ES-I3 (cell line): ENCODE results near the gene SMYD3.

Experiments
- H3K36me3 ChIP-seq: 2 replicates; pipeline ENCODE4 v1.6.1; 2013; ENCODE audit warnings: mild to moderate bottlenecking, low read length, control low read depth, moderate library complexity; ENCODE audit not compliant: insufficient read depth
- H3K4me1 ChIP-seq: 2 replicates; pipeline ENCODE4 v1.6.1; 2013; ENCODE audit warnings: mild to moderate bottlenecking, control low read depth, low read length; ENCODE audit not compliant: insufficient read depth
- H3K9ac ChIP-seq: 2 replicates; pipeline ENCODE4 v1.6.1; 2013; ENCODE audit warnings: low read depth, mild to moderate bottlenecking, low read length, moderate library complexity
- H3K9me3 ChIP-seq: 2 replicates; pipeline ENCODE4 v1.6.1; 2013; ENCODE audit warnings: mild to moderate bottlenecking, low read length, moderate library complexity; ENCODE audit not compliant: control insufficient read depth, insufficient read depth

SMYD3 gene

DNA sequence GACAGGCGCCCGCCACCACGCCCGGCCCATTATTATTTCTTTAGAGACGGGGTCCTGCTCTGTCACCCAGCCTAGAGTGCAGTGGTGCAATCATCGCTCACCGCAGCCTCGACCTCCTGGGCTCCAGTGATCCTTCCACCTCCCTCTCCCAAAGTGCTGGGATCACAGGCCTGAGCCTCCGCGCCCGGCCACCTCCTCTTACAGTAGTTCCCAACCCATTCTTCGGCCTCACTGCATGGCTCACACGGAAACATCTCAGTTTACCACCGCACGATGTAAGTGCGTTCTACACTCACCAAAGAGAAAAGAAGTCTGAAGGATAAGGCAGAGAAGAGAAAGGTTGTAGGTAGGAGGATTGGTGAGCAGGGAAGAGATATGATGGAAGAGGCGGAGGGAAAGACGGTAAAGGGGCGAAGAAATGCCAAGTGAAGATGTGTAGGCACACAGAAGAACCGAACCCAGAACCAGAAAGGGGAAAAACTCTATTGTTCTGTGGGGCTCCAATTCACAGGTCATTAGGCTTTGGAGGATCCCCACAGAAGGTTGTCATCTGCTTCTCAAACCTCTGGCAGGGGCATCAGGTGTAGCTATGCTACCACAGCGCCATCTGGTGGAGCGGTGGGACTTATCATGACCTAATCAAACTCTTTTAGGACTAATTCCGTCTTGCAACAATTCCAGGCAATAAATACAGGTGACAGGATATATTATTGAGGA is 504.2 kb downstream of the SMYD3 start:
- Histone ChIP-seq H3K36me3 (no peaks in the 10 kb centered on the region), H3K4me1 (peaks cover 2% of the 10 kb centered on the region), H3K9ac (no peak overlapping the region), H3K9me3 (no peaks in the 10 kb centered on the region)

DNA sequence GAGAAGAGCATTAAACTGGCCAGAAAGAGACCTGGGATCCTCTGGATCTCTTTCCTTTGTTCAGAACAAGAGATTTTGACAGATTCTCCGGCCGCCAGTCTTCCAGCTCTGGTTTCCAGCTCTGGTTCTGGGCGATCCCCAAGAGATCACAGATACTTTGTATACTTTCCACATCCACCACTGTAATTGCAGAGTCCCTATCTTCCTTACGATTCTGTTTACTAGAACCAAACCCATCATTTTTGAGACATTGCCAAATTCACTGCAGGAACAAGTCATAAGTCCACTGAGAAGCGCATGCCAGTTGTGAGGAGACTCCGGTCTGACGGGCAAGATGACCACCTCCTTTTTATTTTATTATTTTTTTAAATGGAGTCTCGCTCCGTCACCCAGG is 505.2 kb downstream of the SMYD3 start:
- no peak overlapping the region for H3K9ac ChIP-seq
- no peaks in the 10 kb centered on the region for H3K9me3 ChIP-seq
- no peaks in the 10 kb centered on the region for H3K36me3 ChIP-seq
- peaks cover 7% of the 10 kb centered on the region; the same call in 1 of the 2 replicates for H3K4me1 ChIP-seq

- Histone ChIP-seq H3K36me3 (no peaks in the 10 kb centered on the region), H3K9ac (no peak overlapping the region), H3K4me1 (peaks cover 7% of the 10 kb centered on the region; the same call in 1 of the 2 replicates), H3K9me3 (no peaks in the 10 kb centered on the region)
Observed at GRCh38 chr1:246001142-246001836, 505.8 kb downstream of the SMYD3 start.

- H3K9ac ChIP-seq: no peak overlapping the region
- peaks cover 7% of the 10 kb centered on the region; the same call in 1 of the 2 replicates for H3K4me1 ChIP-seq
- no peaks in the 10 kb centered on the region for H3K9me3 ChIP-seq
- H3K36me3 ChIP-seq: no peaks in the 10 kb centered on the region
Observed at GRCh38 chr1:246000638-246001015, 506.5 kb downstream of the SMYD3 start.

GRCh38 chr1:245999697-246000637 is 507.1 kb downstream of the SMYD3 start:
- Histone ChIP-seq H3K9ac (no peak overlapping the region), H3K9me3 (no peaks in the 10 kb centered on the region), H3K36me3 (no peaks in the 10 kb centered on the region), H3K4me1 (peaks cover 7% of the 10 kb centered on the region; the same call in 1 of the 2 replicates)

DNA sequence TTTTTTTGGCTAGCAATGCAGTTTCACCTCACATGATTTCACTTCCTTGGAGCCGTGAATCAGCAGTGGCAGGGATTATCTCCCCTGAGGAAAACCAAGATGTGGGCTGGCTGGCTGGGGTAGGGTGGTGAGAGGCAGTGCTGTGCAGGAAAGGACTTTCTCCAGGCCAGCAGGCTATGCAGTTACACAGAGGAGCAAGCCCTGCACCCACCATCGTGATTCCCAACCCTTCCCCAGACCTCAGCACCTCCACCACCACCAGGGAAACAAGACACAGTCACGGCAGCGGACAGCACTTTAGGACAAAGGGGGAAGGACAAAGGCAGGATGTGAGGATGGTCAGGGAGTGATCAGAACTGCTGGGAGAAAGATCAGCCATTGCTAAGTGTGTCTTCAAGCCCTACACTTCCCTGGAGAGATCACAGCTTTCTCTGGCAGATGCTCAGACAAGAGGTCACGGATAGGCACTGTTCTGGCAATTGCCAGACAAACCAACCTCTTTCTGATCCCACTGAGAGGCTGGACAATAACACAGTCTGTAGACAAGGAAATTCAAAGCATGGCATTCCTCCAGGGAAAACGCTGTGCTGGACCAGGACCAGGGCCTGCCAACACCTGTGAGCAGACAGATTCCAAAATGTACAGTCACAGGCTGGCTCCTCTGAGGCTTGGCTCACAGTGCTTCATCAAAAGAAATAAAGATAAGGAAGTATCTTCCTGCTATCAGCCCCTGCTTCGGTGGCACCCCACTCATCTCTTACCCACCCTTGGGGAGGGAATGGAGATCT is 509.4 kb downstream of the SMYD3 start:
- Histone ChIP-seq H3K36me3 (no peaks in the 10 kb centered on the region), H3K4me1 (peaks cover 7% of the 10 kb centered on the region; the same call in 1 of the 2 replicates), H3K9ac (no peak overlapping the region), H3K9me3 (no peaks in the 10 kb centered on the region)

DNA sequence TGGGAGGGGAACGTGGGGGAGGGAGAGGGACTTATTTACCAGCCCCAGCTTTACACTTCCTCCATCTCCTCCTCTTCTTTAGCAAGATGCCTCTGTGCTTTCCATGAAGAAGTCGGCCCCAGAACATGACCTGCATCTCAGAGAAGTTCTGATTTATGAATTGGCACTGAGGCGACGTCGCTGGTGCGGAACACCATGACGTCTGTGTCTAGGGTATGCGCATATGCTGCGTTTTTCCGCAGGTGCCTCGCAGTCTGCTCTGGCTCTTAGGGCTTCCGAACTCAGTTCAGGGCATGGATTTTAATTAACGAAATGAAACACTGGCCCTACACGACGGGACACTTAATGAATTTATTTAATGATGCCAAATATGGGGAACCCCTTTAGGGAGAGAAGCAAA is 510.3 kb downstream of the SMYD3 start:
- Histone ChIP-seq H3K4me1 (peaks cover 7% of the 10 kb centered on the region; the same call in 1 of the 2 replicates), H3K9me3 (no peaks in the 10 kb centered on the region), H3K36me3 (no peaks in the 10 kb centered on the region), H3K9ac (no peak overlapping the region)

GRCh38 chr1:245995474-245995873 is 511.6 kb downstream of the SMYD3 start:
- no peaks in the 10 kb centered on the region for H3K36me3 ChIP-seq
- H3K9ac ChIP-seq: no peak overlapping the region
- peaks cover 7% of the 10 kb centered on the region; the same call in 1 of the 2 replicates for H3K4me1 ChIP-seq
- no peaks in the 10 kb centered on the region for H3K9me3 ChIP-seq

GRCh38 chr1:245991266-245991665 is 515.8 kb downstream of the SMYD3 start:
- no peaks in the 10 kb centered on the region for H3K9me3 ChIP-seq
- no peaks in the 10 kb centered on the region for H3K4me1 ChIP-seq
- H3K36me3 ChIP-seq: no peaks in the 10 kb centered on the region
- no peak overlapping the region for H3K9ac ChIP-seq

DNA sequence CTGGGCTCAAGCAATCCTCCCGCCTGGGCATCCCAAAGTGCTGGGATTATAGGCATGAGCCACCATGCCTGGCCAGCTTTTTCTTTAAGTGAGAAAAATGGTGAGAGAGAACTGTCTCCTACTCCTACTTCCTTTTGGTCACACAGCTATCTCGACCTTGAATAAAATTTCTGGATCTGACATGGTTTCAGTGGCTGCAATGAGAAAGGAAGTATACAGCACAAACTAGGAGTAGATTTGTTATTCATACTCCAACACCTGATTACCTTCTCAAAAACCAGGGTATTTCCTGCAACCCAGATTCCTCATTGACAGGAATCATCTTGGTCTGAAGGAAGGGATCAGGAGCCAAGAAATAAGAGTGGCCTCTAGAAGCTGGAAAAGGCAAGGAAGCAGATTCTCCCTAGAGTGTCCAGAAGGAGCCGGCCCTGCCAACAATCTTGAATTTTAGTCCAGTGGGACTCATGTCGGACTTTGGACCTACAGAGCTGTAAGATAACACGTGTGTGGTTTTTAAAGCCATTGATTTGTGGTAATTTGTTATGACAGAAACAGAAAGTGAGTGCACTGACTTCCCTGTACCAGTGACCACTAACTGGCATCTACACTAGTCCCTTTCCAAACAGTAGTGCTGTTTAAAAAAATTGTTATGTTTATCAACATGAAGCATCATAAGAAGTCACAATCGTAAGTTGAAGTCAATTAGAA is 516.6 kb downstream of the SMYD3 start:
- Histone ChIP-seq H3K36me3 (no peaks in the 10 kb centered on the region), H3K9me3 (no peaks in the 10 kb centered on the region), H3K9ac (no peak overlapping the region), H3K4me1 (no peaks in the 10 kb centered on the region)

DNA sequence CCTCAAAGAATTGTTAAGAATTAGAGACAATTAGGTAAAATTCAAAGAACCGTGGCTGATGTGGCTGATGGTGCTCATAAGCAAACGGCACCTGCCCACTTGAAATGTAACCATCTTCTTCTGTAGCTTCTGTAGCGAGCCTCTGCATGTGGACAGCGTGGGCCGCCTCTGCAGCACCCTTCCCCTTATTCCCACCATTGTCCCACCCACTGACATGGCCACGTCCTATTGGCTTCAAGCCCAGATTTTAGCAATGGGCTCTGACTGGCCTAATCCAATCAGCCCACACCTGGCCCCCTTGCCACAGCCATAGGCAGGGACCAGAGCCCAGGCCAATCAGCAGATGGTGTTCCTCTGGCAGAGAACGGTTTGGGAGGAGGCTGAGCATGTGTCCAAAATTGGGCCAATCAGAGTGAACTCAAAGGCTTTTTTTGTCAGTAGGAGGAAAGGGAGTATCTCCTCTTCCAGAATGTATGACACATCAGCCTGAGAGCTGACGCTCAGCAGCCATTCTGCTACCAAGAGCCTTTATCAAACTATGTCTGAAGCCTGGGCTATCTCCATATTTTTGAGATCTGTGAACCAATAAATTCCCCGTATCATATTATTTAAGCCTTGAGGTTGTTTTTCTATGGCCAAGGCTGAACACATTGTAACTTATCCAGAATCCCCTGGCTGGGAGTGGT is 518.5 kb downstream of the SMYD3 start:
- H3K4me1 ChIP-seq: no peaks in the 10 kb centered on the region
- no peak overlapping the region for H3K9ac ChIP-seq
- H3K9me3 ChIP-seq: no peaks in the 10 kb centered on the region
- no peaks in the 10 kb centered on the region for H3K36me3 ChIP-seq

DNA sequence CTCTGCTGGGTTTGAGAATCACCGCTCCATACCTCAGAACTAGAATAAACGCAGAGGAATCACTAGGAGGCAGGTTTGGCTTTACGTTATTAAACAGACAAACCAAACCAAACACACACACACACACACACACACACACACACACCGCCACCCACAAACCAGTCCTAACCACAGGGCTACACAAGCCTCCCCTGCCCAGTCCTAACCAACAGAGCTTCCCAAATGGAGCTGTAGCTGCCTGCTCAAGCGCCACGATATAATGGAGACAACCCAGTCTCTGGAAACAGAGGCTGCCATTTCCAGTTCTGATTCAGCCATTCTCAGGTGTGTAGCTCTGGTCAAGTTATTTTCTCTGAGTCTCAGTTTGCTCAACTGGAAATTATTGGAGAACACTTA is 519.1 kb downstream of the SMYD3 start:
- Histone ChIP-seq H3K36me3 (no peaks in the 10 kb centered on the region), H3K9ac (no peak overlapping the region), H3K4me1 (no peaks in the 10 kb centered on the region), H3K9me3 (no peaks in the 10 kb centered on the region)

DNA sequence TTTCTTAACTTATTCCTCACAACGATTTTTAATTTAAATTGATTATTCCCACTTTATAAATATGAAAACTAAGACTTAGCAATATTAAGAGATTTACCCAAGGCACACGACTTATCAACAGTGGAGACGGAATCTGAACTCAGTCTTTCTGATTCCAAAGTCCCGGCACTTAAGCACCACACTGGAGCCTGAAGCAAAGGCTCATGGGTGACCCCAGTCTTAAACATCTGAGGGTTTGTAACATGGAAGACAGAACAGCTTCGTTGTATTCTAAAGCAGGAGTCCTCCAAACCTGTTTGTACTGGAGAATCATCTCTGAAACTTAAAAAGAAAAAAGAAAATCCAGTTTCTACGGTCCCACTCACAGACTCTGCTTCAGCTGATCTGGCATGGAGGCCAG is 519.5 kb downstream of the SMYD3 start:
- no peaks in the 10 kb centered on the region for H3K36me3 ChIP-seq
- H3K9ac ChIP-seq: no peak overlapping the region
- no peaks in the 10 kb centered on the region for H3K9me3 ChIP-seq
- no peaks in the 10 kb centered on the region for H3K4me1 ChIP-seq
